Stimulated activated naive CD4-positive, alpha-beta T cell treated with Interleukin-2 at 50 U/mL for 16 hours (primary cell): ENCODE data around the gene RAD51B.

Experiments
- DNase-seq: peaks from one replicate; lab custom pipeline; 2025; lab: John Stamatoyannopoulos, UW

RAD51B gene

DNA sequence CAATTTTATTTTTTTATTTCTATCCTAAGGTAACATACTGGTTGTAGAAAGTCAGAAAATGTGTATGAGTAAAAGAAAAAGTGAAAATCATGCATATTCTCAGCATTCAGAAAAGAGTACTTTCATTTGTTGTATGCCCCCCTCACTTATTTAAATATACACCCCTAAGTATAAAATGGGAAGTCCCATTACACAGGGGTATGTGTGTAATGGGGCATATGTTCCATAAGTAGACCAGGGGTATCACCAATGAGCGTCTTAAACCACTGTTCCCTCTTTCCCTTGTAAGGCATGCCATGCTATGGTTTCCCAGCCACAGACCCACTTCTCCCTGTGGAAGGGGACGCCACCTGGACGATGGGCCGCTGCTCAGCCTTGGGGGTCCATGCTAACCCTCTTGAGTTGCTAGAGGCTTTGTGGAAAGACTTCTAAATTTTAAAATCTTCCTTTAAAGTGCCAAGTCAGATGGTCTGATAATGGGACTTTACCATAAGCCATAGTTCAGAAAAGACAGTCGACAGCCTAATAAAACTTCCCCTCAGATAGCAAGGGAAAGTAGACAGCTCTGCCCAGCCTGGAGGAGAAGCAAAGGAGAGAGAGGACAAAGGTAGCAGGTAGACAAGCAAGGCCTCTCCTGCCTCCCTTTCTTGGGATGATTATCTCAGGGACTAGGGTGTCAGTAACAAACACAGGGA lies 855.1 kb downstream of the RAD51B start:
- DNase-seq: no peak

DNA sequence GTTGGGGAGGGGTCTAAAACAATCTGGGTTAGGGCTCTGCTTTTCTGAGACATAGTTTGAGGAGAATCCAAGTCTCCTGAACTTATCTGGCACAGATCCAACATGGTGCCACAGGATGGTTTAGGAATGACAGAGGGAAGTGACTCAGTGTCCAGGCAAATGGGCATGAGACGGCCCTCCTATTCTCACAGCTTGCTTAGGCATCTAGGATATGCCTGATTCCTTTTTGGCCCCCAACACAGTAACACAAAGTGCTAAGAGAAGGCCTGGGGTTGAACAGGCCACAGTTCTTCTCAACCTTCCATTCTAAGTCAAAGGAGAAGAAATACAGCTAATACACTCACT lies 855.6 kb downstream of the RAD51B start:
- no peak for DNase-seq

DNA sequence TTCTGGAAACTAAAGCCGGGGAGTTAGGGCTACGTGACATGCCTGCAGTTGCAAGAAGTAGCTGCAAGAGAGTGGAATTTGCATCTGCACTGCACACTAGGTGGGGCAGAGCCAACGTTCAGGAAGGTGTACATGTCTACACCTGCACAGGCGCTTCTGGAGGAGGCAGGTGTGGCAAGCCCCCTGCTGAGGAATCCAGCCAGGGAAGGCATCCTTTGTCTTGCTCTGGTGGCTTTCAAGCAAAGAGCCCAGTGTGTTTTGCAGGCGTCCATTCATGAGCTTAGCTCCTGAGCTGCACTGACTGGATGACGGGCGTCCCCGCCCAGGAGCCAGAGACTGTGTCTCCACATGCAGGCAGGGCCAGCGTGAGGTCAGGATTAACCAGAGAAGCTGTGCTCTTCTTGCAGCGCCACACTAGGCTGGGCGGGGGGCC lies 856.9 kb downstream of the RAD51B start:
- no peak for DNase-seq

DNA sequence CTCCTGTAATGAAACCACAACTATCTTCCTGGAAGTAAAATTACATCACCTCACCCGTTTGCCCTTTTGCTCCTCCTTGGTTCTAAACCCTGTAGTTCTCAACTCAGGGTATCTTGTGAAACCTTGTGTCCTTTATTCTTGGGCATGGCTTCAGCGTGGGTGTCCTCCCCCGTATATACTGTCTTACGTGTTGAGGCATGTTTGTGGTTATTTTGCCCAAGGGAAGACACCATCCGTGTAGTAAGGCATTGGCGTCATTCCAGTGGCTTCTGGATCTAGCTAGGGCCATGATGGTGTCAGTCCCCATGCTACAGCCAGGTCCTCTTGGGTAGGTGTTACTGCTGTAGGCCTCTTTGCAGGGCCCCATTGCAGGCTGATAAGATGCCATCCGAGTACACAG lies 857.9 kb downstream of the RAD51B start:
- DNase-seq: no peak

DNA sequence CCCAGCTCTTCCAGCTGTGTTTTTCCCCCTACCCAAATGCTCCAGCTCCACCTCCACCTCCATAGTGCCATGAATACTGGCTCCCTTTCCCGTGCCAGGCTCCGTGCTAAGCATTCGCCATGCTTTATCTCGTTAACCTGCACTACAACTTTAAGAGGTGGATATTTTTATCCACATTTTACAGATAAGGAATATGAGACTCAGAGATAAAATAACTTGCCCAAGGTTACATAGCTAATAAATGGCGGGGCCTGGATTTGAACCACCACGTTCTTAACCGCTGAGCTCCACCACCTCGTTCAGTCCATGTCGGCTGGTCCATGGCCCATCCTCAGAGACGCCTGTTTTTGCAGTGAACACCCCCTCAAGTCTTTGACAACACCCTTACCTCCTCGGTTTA lies 858.3 kb downstream of the RAD51B start:
- no peak for DNase-seq

DNA sequence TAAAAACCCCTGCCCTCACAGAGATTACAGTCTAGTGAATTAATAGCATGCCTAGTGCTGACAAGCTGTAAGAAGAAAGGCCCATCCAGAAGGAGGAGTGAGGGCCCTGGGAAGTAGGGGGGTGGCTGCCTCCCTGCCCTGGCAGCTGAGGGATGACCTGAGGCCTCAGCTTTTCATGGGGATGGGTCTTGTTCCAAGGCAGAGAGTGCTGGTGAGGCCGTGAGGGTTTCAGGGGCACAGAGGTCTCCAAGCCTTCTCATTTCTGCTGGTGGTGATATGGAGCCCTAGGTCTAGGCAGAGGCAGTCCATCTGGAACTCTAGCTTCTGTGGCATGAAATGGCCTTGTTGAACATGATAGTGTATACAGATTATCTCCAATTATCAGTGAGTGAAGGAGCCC lies 858.9 kb downstream of the RAD51B start:
- no peak for DNase-seq

DNA sequence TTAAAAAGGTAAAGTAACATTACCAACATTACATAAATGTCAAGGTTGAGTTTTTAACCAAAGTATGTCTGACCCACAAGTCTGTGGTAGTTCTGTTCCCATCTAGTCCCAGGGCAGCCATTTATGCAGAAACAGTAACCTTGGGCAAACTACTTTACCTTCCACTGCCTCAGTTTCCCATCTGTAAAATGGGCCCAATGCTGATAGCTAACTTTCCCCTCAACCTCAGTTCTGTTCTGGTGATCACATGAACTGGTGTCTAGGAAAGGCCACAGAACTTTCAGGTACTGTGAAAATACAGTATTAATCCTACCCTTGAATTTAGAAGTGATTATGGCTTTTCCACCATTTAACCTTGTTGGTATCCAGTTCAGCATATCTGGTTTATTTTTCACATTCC lies 859.7 kb downstream of the RAD51B start:
- no peak for DNase-seq

DNA sequence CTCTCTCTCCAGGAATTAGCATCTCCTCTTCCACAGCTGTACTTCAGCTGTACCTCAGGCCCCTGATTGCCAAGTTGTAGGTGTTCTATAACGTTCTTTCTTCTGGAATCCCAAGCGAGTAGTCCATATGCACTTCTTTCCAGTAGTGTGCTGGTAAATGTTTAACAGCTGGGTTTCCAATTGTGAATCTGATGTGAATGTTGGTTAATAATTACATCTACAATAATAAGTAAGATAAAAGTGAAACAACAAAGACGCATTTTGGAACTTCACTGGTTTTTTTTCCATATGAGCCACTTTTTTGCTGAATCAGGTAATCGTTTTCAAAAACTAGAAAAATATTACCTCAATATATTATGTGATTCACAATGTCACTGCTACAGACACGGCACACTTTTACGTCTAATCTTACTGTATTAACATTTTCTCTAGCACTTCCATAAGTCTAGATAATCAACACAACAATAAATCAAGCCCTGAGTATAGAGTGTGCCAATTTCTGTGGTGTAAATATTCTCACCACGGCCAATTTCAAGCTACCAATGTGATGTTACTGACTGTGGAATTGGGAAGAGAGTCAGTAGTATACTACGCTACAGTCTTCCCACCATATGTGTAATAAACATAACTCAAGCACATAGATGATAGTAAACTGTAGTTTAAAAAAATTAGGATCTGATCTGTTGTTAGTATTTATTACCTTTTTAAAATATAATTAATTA lies 860.3 kb downstream of the RAD51B start:
- DNase-seq: no peak

DNA sequence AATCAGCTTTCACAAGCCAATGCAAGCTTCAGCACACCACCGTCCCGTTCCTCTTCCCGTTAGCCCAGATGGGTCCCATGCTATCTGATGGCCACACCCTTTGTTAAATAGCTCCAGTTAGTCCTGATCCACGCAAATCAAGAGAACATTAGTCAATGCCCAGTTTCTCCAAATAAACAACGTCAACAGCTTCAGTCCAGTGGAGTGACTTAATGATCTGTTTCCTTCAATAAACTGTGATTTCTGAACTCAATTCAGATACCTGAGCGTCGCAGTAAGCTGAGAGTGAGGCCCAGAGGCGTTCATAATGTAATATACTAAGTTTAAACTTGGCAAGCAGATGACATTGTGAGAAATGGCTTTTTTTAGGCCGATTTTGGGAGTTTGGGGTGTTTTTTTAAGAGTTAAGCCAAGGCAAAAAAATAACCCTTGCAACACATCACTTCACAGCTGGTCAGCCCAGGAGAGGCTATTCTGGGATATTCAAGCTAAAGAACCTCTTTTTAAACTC lies 861.0 kb downstream of the RAD51B start:
- no peak for DNase-seq

DNA sequence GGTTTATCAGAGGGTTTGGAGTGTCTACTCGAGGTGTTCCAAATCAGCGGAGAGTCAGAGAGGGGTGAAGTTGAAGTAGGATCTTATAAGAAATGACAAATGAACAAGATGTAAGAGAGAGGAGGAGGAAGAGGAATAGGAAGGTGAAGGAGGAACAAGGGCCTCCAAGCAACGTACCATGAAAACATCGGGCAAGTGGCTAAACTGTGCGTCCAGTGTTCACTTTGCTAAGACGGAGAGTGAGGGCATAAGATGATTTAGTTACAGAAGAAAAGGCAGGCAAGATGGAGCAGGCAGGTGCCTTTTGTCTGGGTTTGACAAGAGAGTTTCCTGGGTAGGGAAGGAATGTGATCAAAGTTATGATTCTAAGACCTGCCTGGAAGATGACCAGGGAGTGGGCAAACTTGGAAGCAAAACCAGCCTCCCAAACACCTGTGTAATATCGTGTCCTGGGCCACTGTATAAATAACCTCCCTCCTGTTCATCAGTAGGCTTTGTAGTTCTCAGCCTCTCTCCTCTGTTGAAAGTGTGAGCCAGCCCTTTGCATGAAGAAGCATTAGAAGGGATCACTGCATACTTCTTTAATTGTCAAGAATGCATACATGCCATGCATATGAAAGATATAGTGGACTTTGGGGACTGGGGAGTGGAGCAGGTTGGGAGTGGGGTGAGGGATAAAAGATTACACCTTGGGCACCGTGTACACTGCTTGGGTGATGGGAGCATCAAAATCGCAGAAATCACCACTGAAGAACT lies 861.9 kb downstream of the RAD51B start:
- DNase-seq: no peak

DNA sequence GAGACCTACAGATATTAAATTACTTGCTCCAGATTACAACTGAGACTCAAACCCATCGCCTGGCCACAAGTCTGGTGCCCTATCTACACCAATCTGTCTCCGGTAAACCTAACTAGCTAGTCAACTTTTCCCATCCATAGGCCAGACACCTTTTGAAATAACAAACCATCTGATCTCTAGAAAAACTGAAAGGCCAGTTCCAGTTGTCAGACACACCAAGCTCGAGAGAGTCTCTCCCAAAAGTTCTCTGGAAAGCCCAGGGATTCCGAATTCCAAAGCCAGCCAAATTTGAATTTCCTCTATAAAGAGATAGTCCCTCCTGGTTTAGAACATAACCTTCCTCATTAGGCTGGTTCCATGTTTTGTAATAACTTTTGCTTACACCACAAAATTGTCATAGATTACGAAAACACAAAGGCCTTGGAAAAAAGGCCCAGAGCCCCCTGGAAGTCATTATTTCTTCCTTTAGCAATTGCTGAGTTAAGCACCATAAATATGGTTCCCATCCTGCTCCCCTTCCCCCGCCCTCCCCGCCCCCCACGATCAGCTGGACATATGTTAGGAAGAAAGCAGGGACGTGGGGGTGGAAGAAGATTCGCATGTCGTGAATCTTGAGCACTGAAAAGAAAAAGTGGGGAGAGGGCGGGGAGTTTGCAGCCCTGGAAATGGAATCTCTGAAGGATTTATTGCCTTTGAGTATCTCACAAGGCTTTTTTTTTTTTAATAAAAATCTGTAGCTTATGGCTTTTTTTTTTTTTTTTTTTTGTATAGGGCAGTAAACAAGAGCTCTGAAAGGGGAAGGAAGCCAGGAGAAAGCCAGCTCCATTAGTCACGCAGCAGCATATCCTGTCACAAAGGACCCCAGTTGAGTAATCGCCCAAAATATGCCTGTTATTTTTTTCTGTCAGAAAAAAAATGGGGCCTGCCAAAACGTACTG lies 862.9 kb downstream of the RAD51B start:
- peak; percentile 25 for DNase-seq

DNA sequence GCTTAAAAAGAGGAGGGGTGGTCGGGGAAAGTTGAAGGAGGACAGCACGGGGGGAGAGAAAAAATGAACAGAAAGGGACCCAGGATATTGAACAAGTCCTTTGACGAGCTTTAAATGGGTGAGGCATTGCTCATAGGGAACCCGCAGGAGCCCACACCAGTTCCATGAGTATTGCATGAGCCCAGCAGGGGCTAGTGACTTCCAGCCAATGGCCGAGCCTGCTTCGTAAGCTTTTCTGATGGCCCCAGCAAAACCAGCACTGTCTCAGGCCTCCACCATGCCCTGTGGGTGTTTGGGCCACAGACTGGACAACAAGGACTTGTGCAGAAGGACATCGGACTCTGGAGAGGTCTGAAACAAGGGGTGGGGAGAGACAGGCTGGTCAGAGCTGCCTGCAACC lies 863.7 kb downstream of the RAD51B start:
- no peak for DNase-seq

DNA sequence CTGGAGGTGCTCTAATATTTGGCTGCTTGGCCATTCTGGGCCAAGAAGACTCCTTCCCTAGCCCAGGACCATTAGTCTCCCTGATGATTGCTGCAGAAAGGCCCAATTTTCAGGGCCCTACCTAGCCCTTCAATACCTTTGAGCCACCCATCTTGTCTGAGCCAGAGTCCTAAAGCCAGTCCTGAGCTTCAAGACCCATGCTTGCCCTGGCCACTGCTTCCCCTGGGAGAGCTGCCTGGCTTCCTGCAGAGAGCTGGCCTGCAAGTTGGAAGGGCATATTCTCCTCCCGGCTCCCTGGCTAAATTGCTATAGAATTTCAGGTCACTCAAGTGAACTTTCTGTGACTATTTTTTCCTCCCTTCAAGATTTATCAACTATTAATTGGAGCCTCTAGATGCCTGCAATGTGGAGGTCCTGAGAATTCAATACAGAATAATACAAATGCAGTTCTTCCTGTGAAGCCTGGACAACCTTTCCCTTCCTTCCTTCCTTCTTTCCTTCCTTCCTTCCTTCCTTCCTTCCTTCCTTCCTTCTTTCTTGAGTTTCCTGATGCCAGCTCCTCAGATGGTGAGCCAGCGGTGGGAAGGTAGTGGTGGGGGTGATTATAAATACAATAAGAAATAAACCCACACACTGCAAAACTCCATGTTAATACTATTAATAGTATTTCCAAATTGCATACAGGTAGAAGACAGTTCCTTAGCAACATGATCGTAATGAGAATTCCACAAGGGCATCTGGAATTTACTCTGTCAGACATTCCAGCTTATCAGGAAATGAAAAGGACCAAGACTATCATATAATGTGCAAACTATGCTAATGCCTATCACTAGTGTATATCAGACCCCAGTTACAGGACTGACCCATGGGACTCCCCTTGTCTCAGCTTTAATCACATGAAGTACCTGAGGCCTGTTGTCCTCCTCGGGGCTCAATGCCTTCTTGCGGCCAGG lies 865.2 kb downstream of the RAD51B start:
- no peak for DNase-seq

DNA sequence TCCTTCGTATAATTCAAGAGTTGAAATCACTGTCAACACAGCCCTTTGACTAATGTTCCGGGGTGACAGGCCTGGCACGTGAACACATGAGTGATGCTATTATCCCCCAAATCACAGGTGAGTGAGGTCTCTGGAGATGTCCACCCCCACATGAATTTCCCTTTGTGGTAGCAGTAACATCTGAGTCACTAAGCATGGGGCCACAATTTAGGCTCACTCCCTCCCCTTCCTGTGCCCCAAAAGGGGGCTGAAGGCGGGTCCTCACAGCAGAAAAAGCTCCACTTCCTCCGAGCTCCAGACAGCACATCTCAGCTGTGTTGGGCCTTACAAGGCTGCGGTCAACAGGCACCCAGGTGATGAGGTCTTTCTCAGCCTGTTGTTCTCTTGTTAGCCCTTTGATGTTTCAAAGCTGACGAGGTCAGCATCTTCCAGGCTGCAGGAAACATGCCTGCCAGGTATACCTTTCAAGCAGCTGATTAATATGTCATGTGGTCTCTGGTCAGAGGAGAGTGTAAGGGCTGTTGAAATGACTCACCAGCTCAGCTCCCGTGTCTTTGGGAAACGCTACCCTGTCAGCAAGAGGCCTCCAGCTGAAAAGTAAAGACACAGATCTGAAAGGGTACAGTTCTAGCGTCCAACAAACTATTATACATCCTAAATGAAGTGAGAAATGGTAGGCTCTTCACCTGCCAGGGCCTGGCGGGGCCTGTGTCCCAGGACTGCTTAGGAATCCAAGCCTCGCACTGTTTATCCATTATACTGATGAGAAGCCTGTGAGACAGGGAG lies 866.0 kb downstream of the RAD51B start:
- peak; percentile 79 for DNase-seq

DNA sequence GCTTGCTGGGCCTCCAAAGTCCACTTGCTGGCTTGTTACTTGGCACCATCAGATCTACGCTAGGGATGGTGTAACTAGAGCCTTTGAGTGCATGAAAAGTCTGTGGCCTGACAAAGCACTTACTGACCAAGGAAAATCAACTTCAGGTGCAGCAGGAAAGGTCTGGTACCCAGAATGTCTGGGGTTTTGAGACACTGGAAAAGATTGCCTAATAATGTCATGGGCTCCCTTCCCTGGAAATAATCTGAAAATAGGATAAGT lies 866.6 kb downstream of the RAD51B start:
- DNase-seq: no peak

DNA sequence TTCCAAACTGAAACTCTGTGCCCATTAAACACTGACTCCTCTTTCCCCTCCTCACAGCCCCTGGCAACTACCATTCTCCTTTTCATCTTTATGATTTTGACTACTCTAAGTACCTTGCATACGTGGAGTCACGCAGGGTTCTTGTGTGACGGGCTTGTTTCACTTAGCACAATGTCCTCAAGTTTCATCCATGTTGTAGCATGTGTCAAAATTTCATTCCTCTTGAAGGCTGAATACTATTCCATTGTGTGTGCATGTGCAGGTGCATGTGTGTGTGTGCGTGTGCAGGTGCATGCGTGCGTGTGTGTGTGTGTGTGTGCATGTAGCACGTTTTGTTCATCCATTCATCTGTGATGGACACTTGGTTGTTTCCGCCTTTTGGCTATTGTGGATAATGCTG lies 867.1 kb downstream of the RAD51B start:
- DNase-seq: no peak

DNA sequence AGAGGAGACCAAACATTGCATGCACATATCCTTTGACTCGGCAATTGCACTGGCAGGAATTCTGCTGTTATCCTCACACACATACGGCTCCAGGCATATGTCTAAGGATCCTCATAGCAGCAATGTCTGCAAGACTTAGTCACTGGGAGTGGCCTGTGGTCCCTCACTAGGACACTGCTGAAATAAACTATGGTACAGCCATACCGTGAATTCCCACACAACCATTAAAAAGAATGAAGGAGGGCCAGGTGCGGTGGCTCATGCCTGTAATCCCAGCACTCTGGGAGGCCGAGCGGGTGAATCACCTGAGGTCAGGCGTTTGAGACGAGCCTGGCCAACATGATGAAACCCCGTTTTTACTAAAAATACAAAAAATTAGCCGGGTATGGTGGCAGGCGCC lies 868.2 kb downstream of the RAD51B start:
- no peak for DNase-seq

DNA sequence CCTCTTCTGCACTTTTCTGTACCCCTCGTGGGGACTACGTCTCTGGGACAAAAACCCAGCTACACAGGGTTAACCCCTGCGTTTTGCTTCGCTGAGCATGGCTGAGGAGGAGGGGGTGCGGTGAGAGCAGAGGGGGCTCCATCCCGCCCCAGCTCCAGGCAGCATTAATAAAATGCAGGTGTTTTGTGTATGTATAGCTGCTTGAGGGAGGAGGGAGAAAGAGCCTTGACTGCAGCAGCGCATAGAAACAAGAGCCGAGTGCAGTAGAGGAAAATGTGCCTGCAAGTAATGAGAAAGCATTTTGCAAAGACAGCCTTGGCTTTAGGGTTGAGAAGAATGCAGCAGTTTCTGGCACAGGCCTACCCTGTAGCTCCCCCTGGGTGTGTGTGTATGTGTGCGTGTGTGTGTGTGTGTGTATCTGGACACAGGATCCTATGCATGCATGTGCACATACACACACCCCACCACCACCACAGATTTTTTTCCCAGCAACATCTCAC lies 869.3 kb downstream of the RAD51B start:
- DNase-seq: no peak

DNA sequence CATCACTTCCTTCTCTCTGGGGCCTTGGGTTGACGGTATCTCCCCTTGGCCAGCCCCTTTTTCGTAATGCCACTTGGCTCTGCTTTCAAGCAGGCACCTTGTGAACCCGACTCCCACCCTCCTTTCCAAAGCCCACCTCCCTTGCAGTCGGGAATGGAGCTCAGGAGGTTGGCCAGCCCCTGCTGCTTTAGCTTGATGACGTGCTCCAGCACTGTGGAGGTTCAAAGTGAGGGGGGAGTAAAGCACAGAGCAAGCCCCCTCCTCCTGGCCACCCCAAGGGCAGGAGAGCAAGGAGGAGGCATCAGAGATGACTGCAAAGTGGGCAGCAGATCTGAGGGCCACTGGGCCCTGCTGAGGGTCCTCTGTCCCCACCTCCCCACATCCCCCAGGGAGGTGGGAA lies 869.9 kb downstream of the RAD51B start:
- DNase-seq: no peak
